Gastrocnemius medialis (tissue), 4 donors: ENCODE results near the gene KHNYN. TPM values are rescaled to one million over a fixed set of nuclear protein-coding genes. Genes with fewer than 3 reads are reported as not detected.

Source experiments
- ATAC-seq, 2 donors: fragments of 150-250 bp; one replicate each; pipeline ENCODE4 v1.9.1; 2016
- DNase-seq, 2 donors: peaks; one replicate each; pipeline ENCODE4 v3.0.0-alpha.2; 2019
- H3K27ac ChIP-seq, 4 donors: fragments of 200-600 bp; sonication (generic); 1 replicate in 1 of 4; 2 replicates in 3 of 4; pipeline ENCODE4 v1.5.1; 2016 to 2018; ENCODE audit warnings: mild to moderate bottlenecking in 2 of 4, moderate library complexity in 1 of 4
- H3K27me3 ChIP-seq, 3 donors: fragments of 200-600 bp; sonication (generic) in 2 of 3; 1 replicate in 1 of 3; 2 replicates in 2 of 3; pipeline versions ENCODE4 v1.5.1 to v1.6.0; 2016 to 2019; ENCODE audit warnings: mild to moderate bottlenecking in 1 of 3, moderate library complexity in 1 of 3
- H3K36me3 ChIP-seq, 2 donors: fragments of 200-600 bp; sonication (generic) in 1 of 2; one replicate each; pipeline ENCODE4 v1.5.1; 2017 to 2018
- H3K4me1 ChIP-seq, 2 donors: fragments of 200-600 bp; sonication (generic) in 1 of 2; one replicate each; pipeline ENCODE4 v1.5.1; 2016 to 2017; ENCODE audit warnings: mild to moderate bottlenecking in 2 of 2
- H3K4me3 ChIP-seq, 4 donors: fragments of 200-600 bp; sonication (generic) in 3 of 4; 1 replicate in 1 of 4; 2 replicates in 3 of 4; pipeline ENCODE4 v1.5.1; 2016 to 2019; ENCODE audit warnings: mild to moderate bottlenecking in 2 of 4
- H3K9me3 ChIP-seq, 3 donors: fragments of 200-600 bp; sonication (generic) in 2 of 3; 1 replicate in 1 of 3; 2 replicates in 2 of 3; pipeline ENCODE4 v1.5.1; 2016 to 2019
- CTCF ChIP-seq, 5 experiments: fragments of 450-650 bp in 3 of 5; fragments of 200-600 bp in 2 of 5; sonication (generic) in 2 of 5; IDR thresholded peaks in 4 of 5; conservative IDR thresholded peaks in 1 of 5; 1 replicate in 4 of 5; 2 replicates in 1 of 5; pipeline ENCODE4 v1.5.1; 2016 to 2019; ENCODE audit warnings: antibody characterized with exemption in 5 of 5, mild to moderate bottlenecking in 3 of 5, moderate library complexity in 3 of 5
- POLR2A ChIP-seq, 2 donors: fragments of 450-650 bp; IDR thresholded peaks; one replicate each; pipeline ENCODE4 v1.6.1; 2017; ENCODE audit warnings: antibody characterized with exemption in 2 of 2, mild to moderate bottlenecking in 2 of 2, moderate library complexity in 2 of 2
- in situ Hi-C, 4 donors: fragments of 200-750 bp; cut with MboI; loops; one replicate each; pipeline versions ENCODE4 v1.15.0 to v1.8.0; 2017; ENCODE audit warnings: low sequenced_read_pairs in 4 of 4
- intact Hi-C: fragments of 100-400 bp; cut with DNase I; formaldehyde crosslinking; loops from one replicate; pipeline ENCODE4 v1.15.1; 2023; ENCODE audit warnings: low total_unique reads
- total RNA-seq, 4 donors: library from RNA; depleted of rRNA; stranded (reverse); fragments of >200 nt; gene quantifications; one replicate each; pipeline versions ENCODE4 v1.1.0 to v1.2.3, GENCODE V29; 2016

KHNYN gene
- total RNA-seq, 4 donors from 2014 or later: 35.1 to 50.5 (median 44.7) TPM

GRCh38 chr14:24428628-24429394, 943 bp upstream of the KHNYN start:
- H3K27ac ChIP-seq: peak overlapping the region; percentile 85 to 90 (median 86)
- no peak for ATAC-seq
- TF ChIP-seq POLR2A (IDR thresholded peaks at IDR 0.05) (no peak), CTCF (IDR thresholded peaks at IDR 0.05 in 4 of 5, conservative IDR thresholded peaks at IDR 0.05 in 1 of 5) (no peak)
- no peak for DNase-seq
- H3K36me3 ChIP-seq: peaks cover 0 to 17% of the 10 kb centered on the region in 2 donors
- intact Hi-C loops: loop anchor here (2.0 kb wide), 1 partner anchor 14 kb away; the partner anchor contains the start of gene SDR39U1
- no peaks in the 10 kb centered on the region for H3K9me3 ChIP-seq
- peak overlapping the region; percentile 61 to 81 (median 69) for H3K4me3 ChIP-seq
- peaks cover 18 to 22% of the 10 kb centered on the region in 2 donors for H3K4me1 ChIP-seq
- H3K27me3 ChIP-seq: no peaks in the 10 kb centered on the region
- in situ Hi-C loops: loop anchor here in 2 of 4 donors (25.0 kb wide), 2 partner anchors 192 to 1117 kb away; partner anchors contain the start of genes BCL2L2 (in 1 of the 2), GMPR2 (in 1 of the 2), NEDD8 (in 1 of the 2) and PABPN1 (in 1 of the 2)

GRCh38 chr14:24430143-24430681, 458 bp downstream of the KHNYN start:
- peak; percentile 42 to 57 for DNase-seq
- Histone ChIP-seq H3K4me3 (peak overlapping the region; percentile 61 to 81 (median 69)), H3K36me3 (peaks cover 0 to 22% of the 10 kb centered on the region in 2 donors), H3K9me3 (no peaks in the 10 kb centered on the region), H3K27me3 (no peaks in the 10 kb centered on the region), H3K27ac (peak overlapping the region; percentile 85 to 90 (median 86)), H3K4me1 (peaks cover 17 to 22% of the 10 kb centered on the region in 2 donors)
- TF ChIP-seq POLR2A (IDR thresholded peaks at IDR 0.05): no peak
- no peak for TF ChIP-seq CTCF (IDR thresholded peaks at IDR 0.05 in 4 of 5, conservative IDR thresholded peaks at IDR 0.05 in 1 of 5)
- ATAC-seq: peak; percentile 76 to 82
- intact Hi-C loops (loop anchor here (2.0 to 10.0 kb wide), 3 partner anchors 63 to 875 kb away; partner anchors contain the start of genes THTPA, TINF2 and ZFHX2), in situ Hi-C loops (loop anchor here (5.0 to 25.0 kb wide), 6 partner anchors 63 to 1118 kb away; partner anchors contain the start of genes GMPR2 (in 3 of the 4), NEDD8 (in 3 of the 4), ADCY4 (in 1 of the 4) and BCL2L2 (in 1 of the 4))

- Histone ChIP-seq H3K4me3 (peak overlapping the region; percentile 61 to 81 (median 69)), H3K9me3 (no peaks in the 10 kb centered on the region), H3K27me3 (no peaks in the 10 kb centered on the region), H3K27ac (peak overlapping the region; percentile 85 to 90 (median 86)), H3K36me3 (peaks cover 0 to 23% of the 10 kb centered on the region in 2 donors), H3K4me1 (peaks cover 14 to 22% of the 10 kb centered on the region in 2 donors)
- no peak for TF ChIP-seq POLR2A (IDR thresholded peaks at IDR 0.05)
- TF ChIP-seq CTCF (IDR thresholded peaks at IDR 0.05 in 4 of 5, conservative IDR thresholded peaks at IDR 0.05 in 1 of 5): no peak
- DNase-seq: no peak
- in situ Hi-C loops: loop anchor here (5.0 to 25.0 kb wide), 6 partner anchors 64 to 1119 kb away; partner anchors contain the start of genes GMPR2 (in 3 of the 4), NEDD8 (in 3 of the 4), ADCY4 (in 1 of the 4) and BCL2L2 (in 1 of the 4)
- no peak for ATAC-seq
- intact Hi-C loops: loop anchor here (1.0 to 10.0 kb wide), 4 partner anchors 64 to 876 kb away; partner anchors contain the start of genes THTPA, TINF2 and ZFHX2
Measured at GRCh38 chr14:24430682-24431568, 1.2 kb downstream of the KHNYN start.
